Measurements from ENCODE around the gene WNT16.

DNA sequence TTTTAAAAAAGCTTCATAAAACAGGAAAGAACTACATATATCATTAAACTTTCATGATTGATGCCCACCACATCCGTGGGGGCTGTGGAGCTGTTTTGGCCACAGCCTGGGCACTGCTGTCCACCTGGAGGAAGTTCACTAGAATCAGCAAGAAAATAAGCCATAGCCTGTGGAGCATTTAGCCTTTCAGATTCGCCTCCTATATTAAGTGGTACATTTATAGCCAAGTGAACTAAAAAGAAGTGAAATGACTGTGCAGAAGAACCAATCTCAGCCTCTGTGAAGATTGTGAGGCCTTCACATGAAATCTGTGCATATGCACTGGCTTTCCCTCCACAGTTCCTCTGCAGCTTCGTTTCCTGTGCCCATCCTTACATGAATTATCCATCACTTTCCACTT lies 23.5 kb downstream of the WNT16 start:
- TF ChIP-seq CTCF (IDR thresholded peaks at IDR 0.05) (no peak), POLR2A (IDR thresholded peaks at IDR 0.05) (no peak)

Measured in lower leg skin (tissue), 3 donors.